ENCODE data around the gene ZCCHC3. TPM values are rescaled to one million over a fixed set of nuclear protein-coding genes. Genes with fewer than 3 reads are reported as not detected.

The ZCCHC3 gene
- total and polyA plus RNA-seq, 7 donors: 6.0 to 22.1 (median 11.7) TPM

DNA sequence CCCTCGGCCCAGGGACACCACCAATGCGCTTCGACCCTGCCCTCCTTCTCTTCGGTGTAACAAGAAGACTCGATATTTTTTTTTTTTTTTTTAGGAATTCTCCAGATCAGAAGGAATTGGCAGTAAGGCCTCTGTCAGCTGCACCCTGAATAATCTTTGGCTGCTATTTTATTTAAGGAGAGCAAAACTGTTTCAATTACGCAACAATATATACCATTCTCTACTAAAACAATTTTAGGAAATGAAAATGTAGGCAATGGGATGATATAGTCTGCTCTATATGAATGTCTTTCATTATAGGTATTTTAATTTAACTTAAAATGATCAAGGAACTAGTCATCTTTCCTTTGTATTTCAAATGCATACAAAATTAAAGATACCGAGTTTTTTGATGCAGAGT is 13.3 kb downstream of the ZCCHC3 start:
- intact Hi-C loops (cut with DNase I): loop anchor here (2.0 kb wide), 1 partner anchor 14 kb away; the partner anchor contains the start of gene SOX12
- Histone ChIP-seq H3K36me3 (no peaks in the 10 kb centered on the region), H3K4me3 (peak overlapping the region; percentile 22 to 57 (median 48)), H3K27ac (peak overlapping the region; percentile 84 to 87 (median 86)), H3K4me1 (peaks cover 0 to 20% (median 19%) of the 10 kb centered on the region in 4 donors), H3K9me3 (no peaks in the 10 kb centered on the region), H3K27me3 (no peaks in the 10 kb centered on the region)
- TF ChIP-seq EP300 (IDR thresholded peaks at IDR 0.05) (no peak), POLR2AphosphoS5 (IDR thresholded peaks at IDR 0.05) (no peak), POLR2A (IDR thresholded peaks at IDR 0.05) (no peak)
- TF ChIP-seq, protein P1, sequence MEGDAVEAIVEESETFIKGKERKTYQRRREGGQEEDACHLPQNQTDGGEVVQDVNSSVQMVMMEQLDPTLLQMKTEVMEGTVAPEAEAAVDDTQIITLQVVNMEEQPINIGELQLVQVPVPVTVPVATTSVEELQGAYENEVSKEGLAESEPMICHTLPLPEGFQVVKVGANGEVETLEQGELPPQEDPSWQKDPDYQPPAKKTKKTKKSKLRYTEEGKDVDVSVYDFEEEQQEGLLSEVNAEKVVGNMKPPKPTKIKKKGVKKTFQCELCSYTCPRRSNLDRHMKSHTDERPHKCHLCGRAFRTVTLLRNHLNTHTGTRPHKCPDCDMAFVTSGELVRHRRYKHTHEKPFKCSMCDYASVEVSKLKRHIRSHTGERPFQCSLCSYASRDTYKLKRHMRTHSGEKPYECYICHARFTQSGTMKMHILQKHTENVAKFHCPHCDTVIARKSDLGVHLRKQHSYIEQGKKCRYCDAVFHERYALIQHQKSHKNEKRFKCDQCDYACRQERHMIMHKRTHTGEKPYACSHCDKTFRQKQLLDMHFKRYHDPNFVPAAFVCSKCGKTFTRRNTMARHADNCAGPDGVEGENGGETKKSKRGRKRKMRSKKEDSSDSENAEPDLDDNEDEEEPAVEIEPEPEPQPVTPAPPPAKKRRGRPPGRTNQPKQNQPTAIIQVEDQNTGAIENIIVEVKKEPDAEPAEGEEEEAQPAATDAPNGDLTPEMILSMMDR (IDR thresholded peaks at IDR 0.05): no peak
- 12 to 39% methylated on average over 7 of the region's 7 CpGs for WGBS, 2 donors
- no peak for DNase-seq

DNA sequence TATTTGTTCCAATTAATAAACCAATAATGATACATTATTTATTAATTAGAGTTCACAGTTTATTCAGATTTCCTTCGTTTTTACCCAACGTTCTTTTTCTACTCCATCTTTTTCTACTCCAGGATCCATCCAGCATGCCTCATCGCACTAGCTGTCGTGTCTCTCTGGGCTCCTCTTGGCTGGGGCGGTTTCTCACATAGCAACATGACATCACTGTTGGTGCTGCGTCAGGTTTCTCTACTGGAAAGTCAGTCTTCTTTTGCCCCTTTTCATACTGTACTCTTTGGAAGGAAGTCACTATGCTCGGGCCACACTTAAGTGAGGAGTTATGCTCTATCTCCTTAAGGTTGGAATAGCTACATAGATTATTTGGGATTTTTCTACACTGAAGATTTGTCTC is 14.2 kb downstream of the ZCCHC3 start:
- Histone ChIP-seq H3K4me3 (no peak overlapping the region), H3K27me3 (no peaks in the 10 kb centered on the region), H3K9me3 (no peaks in the 10 kb centered on the region), H3K36me3 (no peaks in the 10 kb centered on the region), H3K4me1 (peaks cover 0 to 20% (median 19%) of the 10 kb centered on the region in 4 donors), H3K27ac (no peak overlapping the region)
- DNase-seq: no peak
- TF ChIP-seq, protein P1 (IDR thresholded peaks at IDR 0.05): no peak
- TF ChIP-seq EP300 (IDR thresholded peaks at IDR 0.05): no peak
- no peak for TF ChIP-seq POLR2A (IDR thresholded peaks at IDR 0.05)
- intact Hi-C loops (cut with DNase I): loop anchor here (2.0 kb wide), 1 partner anchor 13 kb away; the partner anchor contains the start of gene SOX12
- WGBS, 2 donors: 90 to 96% methylated on average over 7 of the region's 7 CpGs

DNA sequence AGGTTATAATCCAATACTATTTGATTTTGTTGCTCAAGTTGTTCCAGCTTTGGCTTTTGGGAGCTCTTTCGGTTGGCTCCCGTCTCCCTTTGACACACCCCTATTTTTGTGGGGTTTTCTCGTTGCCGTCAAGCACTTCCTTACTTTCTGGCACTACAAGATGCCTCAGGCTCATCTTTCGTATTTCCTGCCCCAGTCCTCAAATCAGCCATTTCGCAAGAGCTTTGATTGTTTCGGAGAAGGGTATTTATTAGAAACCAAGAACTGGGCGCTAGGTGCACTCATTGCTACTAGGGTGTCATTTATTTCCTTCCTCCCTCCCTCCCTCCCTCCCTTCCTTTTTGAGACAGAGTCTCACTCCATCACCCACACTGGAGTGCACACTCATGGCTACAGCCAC is 14.7 kb downstream of the ZCCHC3 start:
- Histone ChIP-seq H3K9me3 (no peaks in the 10 kb centered on the region), H3K27me3 (no peaks in the 10 kb centered on the region), H3K36me3 (peaks cover 0 to 3% (median 0%) of the 10 kb centered on the region in 4 donors), H3K4me1 (peaks cover 0 to 20% (median 19%) of the 10 kb centered on the region in 4 donors), H3K27ac (no peak overlapping the region), H3K4me3 (no peak overlapping the region)
- TF ChIP-seq POLR2A (IDR thresholded peaks at IDR 0.05): no peak
- TF ChIP-seq EP300 (IDR thresholded peaks at IDR 0.05): no peak
- TF ChIP-seq POLR2AphosphoS5 (IDR thresholded peaks at IDR 0.05): no peak
- TF ChIP-seq, protein P1 (IDR thresholded peaks at IDR 0.05): no peak
- WGBS, 2 donors: 91 to 94% methylated on average over 8 of the region's 8 CpGs
- no peak for DNase-seq
- intact Hi-C loops (cut with DNase I): no loop called here

DNA sequence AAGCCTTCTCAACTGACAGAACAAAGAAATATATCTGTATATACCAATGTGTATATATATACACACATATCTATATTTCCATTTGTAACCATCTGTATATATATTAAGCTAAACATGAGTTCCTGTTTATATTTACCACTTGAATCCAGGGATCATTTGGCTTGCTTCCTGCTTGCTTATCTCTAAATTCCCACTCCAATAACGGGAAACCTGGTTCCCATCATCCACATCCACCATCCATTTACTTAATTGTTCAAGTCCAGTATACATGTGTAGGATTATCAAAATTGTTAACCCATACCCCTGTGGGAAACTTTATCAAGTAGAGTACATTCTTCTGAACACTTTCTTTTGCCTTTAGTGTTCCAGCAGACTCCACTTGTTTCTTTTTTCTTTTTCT is 15.5 kb downstream of the ZCCHC3 start:
- DNase-seq: no peak
- TF ChIP-seq EP300 (IDR thresholded peaks at IDR 0.05): no peak
- no peak for TF ChIP-seq POLR2AphosphoS5 (IDR thresholded peaks at IDR 0.05)
- TF ChIP-seq, protein P1 (IDR thresholded peaks at IDR 0.05): no peak
- TF ChIP-seq POLR2A (IDR thresholded peaks at IDR 0.05): no peak
- Histone ChIP-seq H3K27me3 (no peaks in the 10 kb centered on the region), H3K27ac (no peak overlapping the region), H3K4me3 (no peak overlapping the region), H3K9me3 (no peaks in the 10 kb centered on the region), H3K4me1 (peaks cover 0 to 20% (median 19%) of the 10 kb centered on the region in 4 donors), H3K36me3 (peaks cover 0 to 6% (median 0%) of the 10 kb centered on the region in 4 donors)
- 45 to 83% methylated on average over 1 of the region's 1 CpG for WGBS, 2 donors
- intact Hi-C loops (cut with DNase I): no loop called here

DNA sequence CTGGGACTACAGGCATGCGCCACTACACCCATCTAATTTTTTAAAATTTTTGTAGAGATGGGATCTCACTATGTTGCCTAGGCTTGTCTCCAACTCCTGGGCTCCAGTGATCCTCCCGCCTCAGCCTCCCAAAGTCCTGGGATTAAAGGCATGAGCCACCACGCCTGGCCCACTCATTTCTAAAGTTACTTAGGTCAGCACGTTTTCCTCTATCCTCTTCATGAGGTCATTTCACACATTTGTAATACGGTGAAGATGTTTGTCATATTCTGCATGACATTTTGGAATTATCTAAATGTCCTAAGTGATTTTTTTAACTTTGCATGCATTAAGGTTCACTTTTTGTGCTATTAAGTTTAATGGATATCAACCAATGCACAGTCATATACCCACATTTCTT is 16.0 kb downstream of the ZCCHC3 start:
- no peak for DNase-seq
- Histone ChIP-seq H3K27me3 (no peaks in the 10 kb centered on the region), H3K9me3 (no peaks in the 10 kb centered on the region), H3K4me1 (peaks cover 0 to 20% (median 19%) of the 10 kb centered on the region in 4 donors), H3K27ac (no peak overlapping the region), H3K4me3 (no peak overlapping the region), H3K36me3 (peaks cover 0 to 6% (median 0%) of the 10 kb centered on the region in 4 donors)
- TF ChIP-seq, protein P1 (IDR thresholded peaks at IDR 0.05): no peak
- no peak for TF ChIP-seq POLR2A (IDR thresholded peaks at IDR 0.05)
- no peak for TF ChIP-seq POLR2AphosphoS5 (IDR thresholded peaks at IDR 0.05)
- TF ChIP-seq EP300 (IDR thresholded peaks at IDR 0.05): no peak
- intact Hi-C loops (cut with DNase I): no loop called here
- WGBS, 2 donors: 88 to 91% methylated on average over 5 of the region's 5 CpGs
